ENCODE measurements around the gene NOCT.
"Not testable (repeated sequence)": the region's sequence is repeated elsewhere in the genome, so short reads cannot be mapped to it uniquely, and the experiment has no call there.

The NOCT gene

GRCh38 chr4:139015269-139015947, at the start of gene NOCT:
NOCT (plus strand) TSS chr4:139015781; CDS start chr4:139015982, 201 bp downstream.
- FAIRE-seq = peak; percentile 92
- DNase-seq (ENCODE audit: extremely low spot score, insufficient read length, low read depth) = peak; percentile 87

- FAIRE-seq = peak; percentile 92
- DNase-seq (ENCODE audit: extremely low spot score, insufficient read length, low read depth) = peak; percentile 11
These were observed 48.3 kb upstream of the NOCT start for GRCh38 chr4:138967313-138967712.

- FAIRE-seq = peak; percentile 42
- no peak for DNase-seq (ENCODE audit: extremely low spot score, insufficient read length, low read depth)
These were observed 42.4 kb upstream of the NOCT start for GRCh38 chr4:138972956-138973801.

- no peak for DNase-seq (ENCODE audit: extremely low spot score, insufficient read length, low read depth)
- no peak for FAIRE-seq
These were observed 40.4 kb upstream of the NOCT start for GRCh38 chr4:138975225-138975624.

GRCh38 chr4:138976526-138976925, 39.1 kb upstream of the NOCT start:
- no peak for DNase-seq (ENCODE audit: extremely low spot score, insufficient read length, low read depth)
- FAIRE-seq = no peak

- no peak for DNase-seq (ENCODE audit: extremely low spot score, insufficient read length, low read depth)
- FAIRE-seq = peak; percentile 97
These were observed 38.1 kb upstream of the NOCT start for GRCh38 chr4:138977524-138977923.

- no peak for FAIRE-seq
- no peak for DNase-seq (ENCODE audit: extremely low spot score, insufficient read length, low read depth)
These were observed 37.5 kb upstream of the NOCT start for GRCh38 chr4:138978028-138978585.

GRCh38 chr4:138978600-138978999, 37.0 kb upstream of the NOCT start:
- FAIRE-seq (no peak), DNase-seq (ENCODE audit: extremely low spot score, insufficient read length, low read depth) (no peak)

GRCh38 chr4:138979742-138980141, 35.8 kb upstream of the NOCT start:
- DNase-seq (ENCODE audit: extremely low spot score, insufficient read length, low read depth) = no peak
- FAIRE-seq = no peak

GRCh38 chr4:138981930-138982390, 33.6 kb upstream of the NOCT start:
- DNase-seq (ENCODE audit: extremely low spot score, insufficient read length, low read depth) (no peak), FAIRE-seq (no peak)

- no peak for DNase-seq (ENCODE audit: extremely low spot score, insufficient read length, low read depth)
- FAIRE-seq = no peak
These were observed 32.8 kb upstream of the NOCT start for GRCh38 chr4:138982754-138983153.

GRCh38 chr4:138983690-138984089, 31.9 kb upstream of the NOCT start:
- DNase-seq (ENCODE audit: extremely low spot score, insufficient read length, low read depth) (no peak), FAIRE-seq (no peak)

GRCh38 chr4:138984647-138985046, 30.9 kb upstream of the NOCT start:
- DNase-seq (ENCODE audit: extremely low spot score, insufficient read length, low read depth) (no peak), FAIRE-seq (no peak)

GRCh38 chr4:138992676-138993075, 22.9 kb upstream of the NOCT start:
- no peak for FAIRE-seq
- no peak for DNase-seq (ENCODE audit: extremely low spot score, insufficient read length, low read depth)

- DNase-seq (ENCODE audit: extremely low spot score, insufficient read length, low read depth) (no peak), FAIRE-seq (no peak)
These were observed 19.5 kb upstream of the NOCT start for GRCh38 chr4:138996090-138996489.

- FAIRE-seq = no peak
- DNase-seq (ENCODE audit: extremely low spot score, insufficient read length, low read depth) = no peak
These were observed 15.9 kb upstream of the NOCT start for GRCh38 chr4:138999666-139000065.

- DNase-seq (ENCODE audit: extremely low spot score, insufficient read length, low read depth); FAIRE-seq: not testable (repeated sequence)
These were observed 15.4 kb upstream of the NOCT start for GRCh38 chr4:139000134-139000533.

GRCh38 chr4:139001430-139001829, 14.2 kb upstream of the NOCT start:
- FAIRE-seq; DNase-seq (ENCODE audit: extremely low spot score, insufficient read length, low read depth): not testable (repeated sequence)

- not testable (repeated sequence) for FAIRE-seq; DNase-seq (ENCODE audit: extremely low spot score, insufficient read length, low read depth)
These were observed 11.9 kb upstream of the NOCT start for GRCh38 chr4:139003668-139004067.

- no peak for DNase-seq (ENCODE audit: extremely low spot score, insufficient read length, low read depth)
- FAIRE-seq = no peak
These were observed 9.8 kb upstream of the NOCT start for GRCh38 chr4:139005774-139006173.

- DNase-seq (ENCODE audit: extremely low spot score, insufficient read length, low read depth) = no peak
- no peak for FAIRE-seq
These were observed 7.9 kb upstream of the NOCT start for GRCh38 chr4:139007640-139008039.
